ENCODE data around the gene APOL2.
A peak's percentile ranks its signal among the peaks of the same experiment; 100 is the strongest.
"Not testable (repeated sequence)": the region's sequence is repeated elsewhere in the genome, so short reads cannot be mapped to it uniquely, and the experiment has no call there.

Gene APOL2

DNA sequence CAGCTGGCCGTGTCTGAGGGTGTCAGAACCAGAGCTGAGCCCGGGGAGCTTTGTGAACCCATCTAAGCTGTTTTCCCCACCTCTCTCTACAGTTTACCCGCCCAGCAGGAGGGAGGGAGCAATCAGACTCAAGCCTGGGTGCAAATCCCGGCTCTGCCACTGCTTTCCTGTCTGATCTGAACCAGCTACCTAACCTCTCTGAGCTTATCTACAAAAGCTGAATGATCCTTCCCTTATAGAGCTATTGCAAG, 252 bp downstream of the APOL2 start:
- no peak for DNase-seq (ENCODE audit: low spot score)

DNA sequence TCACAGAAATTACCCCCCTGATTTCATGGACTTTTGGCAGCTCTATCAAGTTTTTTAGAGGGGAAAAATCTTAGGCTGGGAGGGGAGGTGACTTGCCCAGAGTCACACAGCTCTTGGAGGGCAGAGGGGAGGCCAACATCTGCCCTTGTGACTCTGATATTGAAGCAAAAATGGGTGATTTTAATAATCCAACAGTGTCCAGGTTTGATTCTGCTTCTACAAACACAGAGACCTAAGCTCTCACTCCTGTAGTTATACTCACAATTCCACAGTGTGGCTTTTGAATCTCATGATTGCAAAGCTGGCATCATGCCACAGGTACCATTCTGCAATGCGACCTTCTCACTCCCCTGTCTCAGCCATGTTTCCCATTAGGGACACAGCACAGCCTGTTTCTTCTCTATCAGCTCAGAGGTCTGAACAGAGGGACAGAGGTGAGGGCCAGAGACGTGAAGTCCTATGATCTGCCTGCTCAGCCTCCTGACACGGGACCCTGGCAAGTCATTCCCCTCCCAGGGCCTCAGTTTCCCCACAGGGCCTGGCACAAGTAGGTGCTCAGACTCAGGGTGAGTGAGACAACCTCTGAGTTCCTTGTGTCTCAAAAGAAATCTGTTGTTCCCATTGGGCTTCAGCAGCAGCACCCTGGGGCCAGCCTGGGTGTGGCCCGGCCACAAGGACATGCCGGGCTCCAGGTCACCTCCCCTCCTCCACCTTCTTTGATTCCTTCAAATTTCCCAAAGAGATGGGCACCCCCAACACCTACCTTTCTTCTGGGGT, 766 bp downstream of the APOL2 start:
- DNase-seq (ENCODE audit: low spot score), result peak; percentile 52

DNA sequence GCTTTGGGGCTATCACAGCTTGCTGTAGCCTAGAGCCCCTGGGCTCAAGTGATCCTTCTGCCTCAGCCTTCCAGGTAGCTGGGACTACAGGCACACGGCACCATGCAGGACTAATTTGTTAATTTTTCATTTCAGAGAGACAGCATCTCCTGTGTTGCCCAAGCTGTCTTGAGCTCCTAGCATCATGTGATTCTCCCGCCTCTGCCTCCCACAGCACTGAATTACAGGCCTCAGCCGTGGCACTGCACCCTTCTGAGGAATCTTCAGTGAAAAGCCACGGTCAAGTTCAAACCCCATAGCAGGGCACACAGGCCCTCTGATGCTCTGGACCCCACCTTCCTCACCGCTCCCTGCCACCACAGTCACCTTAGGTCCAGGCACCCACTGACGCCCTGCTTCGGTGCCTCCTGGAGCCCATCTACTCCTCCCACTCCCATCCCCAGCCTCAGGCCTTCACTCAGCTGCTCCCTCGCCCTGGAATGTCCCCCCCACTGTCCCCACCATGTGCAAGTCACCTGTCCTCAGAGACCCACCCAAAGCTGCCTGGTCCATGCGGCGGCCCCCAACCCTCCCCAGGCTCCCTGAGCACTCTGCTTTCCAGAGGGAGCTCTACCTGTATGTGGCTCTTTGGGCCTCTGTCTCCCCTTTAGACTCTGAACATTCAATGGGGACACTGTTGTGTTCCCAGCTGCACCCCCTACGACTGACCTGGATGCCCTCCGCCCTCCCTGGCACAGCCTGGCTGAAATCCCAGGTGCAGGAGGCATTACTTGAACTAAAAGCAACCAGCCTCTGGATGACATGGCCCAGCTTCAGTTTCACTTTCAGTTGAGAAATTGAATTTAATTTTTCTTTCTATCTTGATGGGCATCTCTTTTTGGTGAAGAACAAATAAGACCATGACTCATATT, 1.6 kb downstream of the APOL2 start:
- peak; percentile 51 for DNase-seq (ENCODE audit: low spot score)

DNA sequence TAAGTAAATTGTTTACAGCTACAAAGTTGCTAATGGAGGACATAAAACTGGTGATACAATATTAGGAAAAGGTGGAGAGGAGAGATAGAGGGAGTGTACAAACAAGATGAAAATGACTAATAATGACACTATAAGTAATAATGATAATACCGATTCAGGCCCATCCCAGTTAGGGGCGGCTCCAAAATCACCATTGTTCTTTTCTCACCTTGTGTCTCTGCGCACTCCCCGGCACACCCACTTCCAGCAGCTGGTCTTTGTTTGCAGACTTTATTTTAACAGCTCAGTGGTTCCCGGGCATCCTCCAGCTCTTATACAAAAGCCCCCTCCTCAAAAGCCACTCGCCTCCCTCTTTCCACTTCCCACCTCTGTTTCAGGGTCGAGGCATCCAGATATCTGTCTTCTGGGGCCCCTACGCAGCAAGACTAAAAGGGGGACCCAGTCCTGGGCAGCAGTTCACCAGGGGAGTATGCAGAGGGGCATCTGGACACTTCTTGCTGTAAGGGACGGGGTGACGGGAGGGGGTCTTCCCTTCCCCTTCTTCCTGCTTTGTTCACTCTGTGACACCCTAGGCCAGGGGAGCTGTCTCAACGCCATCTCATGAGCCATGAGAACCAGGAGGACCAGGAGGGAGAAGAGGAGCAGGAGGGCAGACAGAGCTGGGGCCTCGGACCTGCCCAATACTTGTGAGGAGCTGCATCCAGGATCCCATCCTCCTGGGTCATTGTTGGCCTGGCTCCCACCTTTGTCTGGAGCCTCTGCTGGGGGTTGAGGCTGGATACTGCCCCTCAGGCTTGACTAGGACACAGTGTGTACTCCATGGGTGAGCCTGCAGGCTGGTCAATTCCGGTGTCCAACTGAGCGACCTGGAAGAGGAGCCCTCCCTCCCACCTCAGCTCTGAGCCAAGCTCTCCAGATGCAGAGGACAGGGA, 2.7 kb downstream of the APOL2 start:
- DNase-seq (ENCODE audit: low spot score), result no peak

DNA sequence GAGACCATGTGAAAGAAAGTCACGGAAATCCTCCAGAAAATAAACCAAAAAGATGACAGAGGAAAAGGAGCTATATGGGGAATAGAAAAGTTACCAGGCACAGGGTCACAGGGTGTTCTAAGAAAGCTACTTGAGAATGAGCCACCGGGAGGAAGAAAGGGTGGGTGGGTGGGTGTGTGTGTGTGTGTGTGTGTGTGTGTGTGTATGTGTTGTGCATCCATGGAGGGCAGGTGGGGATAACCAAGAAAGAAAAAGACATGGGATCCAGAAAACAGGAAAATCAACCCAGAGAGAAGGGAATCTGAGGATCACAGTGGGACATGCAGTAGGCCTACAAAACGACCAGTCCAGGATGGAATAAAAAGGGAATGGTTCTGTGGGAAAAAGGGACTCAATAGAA, 3.7 kb downstream of the APOL2 start:
- no peak for DNase-seq (ENCODE audit: low spot score)

DNA sequence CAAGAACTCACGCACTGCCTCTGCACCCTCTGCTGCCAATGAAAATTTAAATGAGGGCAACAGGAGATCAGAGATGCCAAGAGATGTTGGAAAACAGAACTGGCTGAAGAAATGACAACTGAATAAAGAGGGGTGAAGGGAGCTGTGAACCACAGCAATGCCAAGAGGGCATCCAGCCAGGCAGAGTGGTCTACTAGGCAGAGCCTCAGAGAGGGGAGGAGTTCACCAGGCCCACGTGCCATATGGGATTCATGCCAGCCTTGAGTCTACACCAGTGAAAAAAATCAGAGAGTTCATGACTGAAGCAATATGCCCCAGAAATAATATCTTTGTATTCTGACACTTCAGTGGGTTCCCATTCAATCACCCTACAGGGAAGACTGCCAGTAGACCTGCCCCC, 4.4 kb downstream of the APOL2 start:
- no peak for DNase-seq (ENCODE audit: low spot score)

DNA sequence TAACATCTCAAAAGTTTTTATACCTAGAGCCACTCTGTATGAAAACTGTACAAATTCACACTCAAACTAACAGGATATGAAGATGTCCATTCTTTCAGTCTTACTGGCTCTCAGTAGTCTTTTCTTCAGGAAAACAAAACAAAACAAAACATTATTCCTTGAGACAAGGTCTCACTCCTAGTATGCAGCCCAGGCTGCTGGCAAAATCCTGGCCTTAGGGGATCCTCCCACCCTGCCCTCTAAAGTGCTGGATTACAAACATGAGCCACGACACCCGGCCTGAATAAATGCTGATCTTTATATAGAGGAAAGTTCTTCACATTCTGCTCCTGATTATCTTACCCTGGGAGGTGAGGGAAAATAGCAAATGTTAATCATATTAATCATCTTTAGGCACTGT, 5.1 kb downstream of the APOL2 start:
- no peak for DNase-seq (ENCODE audit: low spot score)

DNA sequence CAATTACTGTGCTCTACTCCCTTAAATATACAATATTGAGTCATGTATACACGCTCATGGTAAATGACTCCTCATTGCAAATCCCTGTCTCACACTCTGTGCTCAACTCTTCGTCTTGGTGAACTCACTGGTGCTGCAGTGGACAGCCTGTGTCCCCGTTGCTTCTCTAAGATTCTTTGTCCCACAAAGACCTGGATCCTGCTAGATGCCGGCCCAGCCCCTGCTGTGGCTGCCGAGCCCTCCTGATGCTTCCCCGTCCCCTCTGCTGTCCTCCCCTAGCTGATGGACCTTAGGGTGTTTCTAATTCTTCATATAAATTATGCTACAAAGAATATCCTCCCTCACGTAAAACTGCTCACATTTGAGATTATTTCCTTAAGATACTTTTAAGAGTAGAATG, 5.5 kb downstream of the APOL2 start:
- DNase-seq (ENCODE audit: low spot score), result no peak

DNA sequence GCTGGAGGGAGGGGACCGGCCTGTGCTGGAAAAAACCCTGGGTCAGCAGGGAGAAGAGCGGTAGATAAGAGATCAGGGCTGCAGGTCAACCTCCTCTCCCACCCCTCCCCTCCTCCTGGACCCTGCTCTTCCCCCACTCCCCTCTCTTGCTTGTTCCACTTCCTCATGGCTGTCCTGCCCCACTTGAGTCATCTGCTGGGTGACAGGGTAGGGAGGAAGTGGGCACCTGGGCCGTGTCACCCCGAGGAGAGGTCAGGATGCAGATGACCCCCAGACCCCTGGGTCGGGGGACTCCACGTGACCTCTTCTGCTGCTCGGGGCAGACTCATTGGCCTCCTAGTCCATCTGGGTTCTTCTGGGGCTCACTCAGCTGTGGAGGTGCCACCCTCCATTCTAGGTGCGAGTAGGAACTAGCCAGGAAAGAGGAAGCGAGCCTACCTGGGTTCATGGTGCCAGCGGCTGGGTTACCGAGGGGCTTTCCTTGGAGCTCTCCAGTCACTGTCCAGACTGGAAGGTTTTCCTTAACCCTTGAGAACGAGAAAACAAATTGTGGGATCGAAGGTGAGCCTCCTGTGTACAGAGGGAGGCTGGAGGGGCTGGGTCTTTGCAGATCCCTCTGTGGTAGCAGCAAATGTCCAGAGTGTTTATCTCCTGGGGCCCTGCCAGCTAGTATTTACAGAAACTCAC, 6.5 kb downstream of the APOL2 start:
- no peak for DNase-seq (ENCODE audit: low spot score)

DNA sequence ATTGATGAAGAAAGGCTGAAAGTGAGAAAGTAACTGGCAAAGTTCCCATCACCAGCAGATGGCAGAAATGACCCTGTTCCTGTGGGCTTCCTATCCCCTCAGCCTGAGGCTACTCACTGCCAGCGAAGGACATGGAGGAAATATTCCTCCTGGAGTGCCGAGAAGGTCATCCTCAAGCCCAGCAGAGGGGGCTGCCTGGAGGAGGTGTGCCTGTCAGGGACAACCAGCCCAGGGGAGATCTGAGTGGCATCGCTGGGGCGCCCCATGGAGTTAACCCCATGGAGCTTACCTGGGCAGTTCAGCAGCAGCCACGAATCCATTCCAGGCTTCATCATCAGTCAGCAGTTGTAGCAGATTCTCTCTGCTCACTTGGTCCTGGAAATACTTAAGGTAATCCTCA, 8.3 kb downstream of the APOL2 start:
- not testable (repeated sequence) for DNase-seq (ENCODE audit: low spot score)

DNA sequence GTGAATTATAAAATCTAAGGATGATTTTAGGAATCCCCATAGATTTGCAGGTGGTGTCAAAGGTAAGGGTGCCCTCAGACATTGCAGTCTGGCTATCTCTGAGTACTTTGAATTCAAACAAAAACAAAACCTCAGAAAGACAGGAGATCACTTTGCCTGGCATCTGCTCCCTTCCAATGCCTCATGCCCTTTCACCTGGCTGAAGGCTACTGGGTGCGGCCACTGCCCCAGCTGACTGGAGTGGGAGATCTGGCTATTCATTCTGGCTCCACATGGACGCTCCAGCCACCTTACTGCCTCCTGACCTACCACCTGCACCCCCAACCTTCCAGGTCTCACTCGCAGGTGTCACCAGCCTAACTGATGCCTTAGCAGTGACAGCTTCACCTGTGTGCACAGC, 9.7 kb downstream of the APOL2 start:
- DNase-seq (ENCODE audit: low spot score), result not testable (repeated sequence)

DNA sequence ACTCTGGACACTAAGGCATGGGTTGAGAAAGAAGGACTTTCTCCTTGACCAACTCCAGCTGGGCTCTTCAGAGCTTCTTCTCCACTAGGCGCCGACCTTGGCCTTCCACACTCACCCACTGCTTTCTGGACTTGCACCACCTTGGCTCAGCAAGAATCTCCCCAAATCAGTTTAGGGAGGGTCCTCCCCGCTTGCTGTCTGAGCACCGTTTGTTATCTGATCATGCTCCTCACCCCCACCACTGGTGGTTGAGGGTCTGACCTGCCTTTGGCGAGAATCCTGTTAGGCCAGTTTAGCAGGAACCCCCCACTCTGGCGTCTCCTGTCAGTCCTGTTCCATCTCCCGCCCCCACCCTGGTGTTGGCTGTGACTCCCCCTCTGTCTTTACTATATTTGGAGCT, 10.4 kb downstream of the APOL2 start:
- no peak for DNase-seq (ENCODE audit: low spot score)

DNA sequence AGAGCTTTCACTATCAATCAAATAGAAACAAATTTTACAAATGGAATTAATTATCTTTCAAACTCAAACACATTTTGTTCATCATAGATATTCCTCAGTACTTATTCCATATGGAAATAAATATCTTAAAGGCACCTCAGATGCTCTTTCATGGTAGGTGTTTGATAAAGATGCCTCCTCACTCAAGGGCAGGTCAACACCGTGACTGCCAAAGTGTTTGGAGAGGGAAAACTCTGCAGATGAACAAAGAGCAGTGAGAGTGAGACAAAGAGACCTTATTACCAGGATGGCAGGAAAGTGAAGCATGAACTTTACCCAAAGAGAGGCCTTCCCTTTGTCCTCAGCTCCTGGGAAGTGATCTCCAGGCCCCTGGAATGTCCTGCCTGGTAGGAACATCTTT, 11.0 kb downstream of the APOL2 start:
- DNase-seq (ENCODE audit: low spot score), result not testable (repeated sequence)

DNA sequence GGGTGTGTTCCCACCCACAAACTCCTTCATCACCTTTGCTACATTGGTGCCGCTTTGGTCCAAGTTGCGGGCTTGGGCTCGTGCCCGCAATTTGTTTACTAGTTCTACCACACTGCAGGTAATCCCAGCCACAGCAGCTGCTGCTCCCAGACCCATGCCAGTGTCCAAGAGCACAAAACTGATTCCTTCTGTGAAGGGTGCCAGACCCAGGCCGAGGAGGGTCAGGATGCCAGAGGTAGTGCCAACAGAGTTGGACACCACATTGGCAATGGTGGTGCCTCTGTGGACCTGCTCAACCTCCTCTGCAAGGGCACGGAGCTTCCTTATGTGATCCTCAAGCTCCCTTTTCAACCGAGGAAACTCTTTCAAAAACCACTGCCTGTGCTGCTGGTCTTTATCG, 11.5 kb downstream of the APOL2 start:
- no peak for DNase-seq (ENCODE audit: low spot score)

DNA sequence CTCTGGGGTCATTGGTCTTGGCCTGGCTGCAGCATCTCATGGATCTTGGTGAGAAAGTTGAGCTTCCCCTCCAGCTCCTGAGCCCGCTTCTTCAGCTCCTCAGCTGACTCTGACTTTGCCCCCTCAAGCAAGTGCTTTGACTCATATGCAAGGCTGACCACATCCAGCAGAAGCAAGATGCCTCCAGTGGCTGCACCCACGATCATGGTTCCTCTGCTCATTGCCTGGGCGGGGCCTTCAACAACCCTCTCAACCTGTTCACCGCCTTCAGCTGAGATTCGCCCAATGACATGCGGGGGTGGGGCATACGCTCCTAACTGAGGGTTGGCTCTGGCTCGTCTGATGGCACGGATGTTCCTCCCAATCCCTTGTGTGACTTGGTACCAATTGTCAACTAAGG, 11.9 kb downstream of the APOL2 start:
- no peak for DNase-seq (ENCODE audit: low spot score)

DNA sequence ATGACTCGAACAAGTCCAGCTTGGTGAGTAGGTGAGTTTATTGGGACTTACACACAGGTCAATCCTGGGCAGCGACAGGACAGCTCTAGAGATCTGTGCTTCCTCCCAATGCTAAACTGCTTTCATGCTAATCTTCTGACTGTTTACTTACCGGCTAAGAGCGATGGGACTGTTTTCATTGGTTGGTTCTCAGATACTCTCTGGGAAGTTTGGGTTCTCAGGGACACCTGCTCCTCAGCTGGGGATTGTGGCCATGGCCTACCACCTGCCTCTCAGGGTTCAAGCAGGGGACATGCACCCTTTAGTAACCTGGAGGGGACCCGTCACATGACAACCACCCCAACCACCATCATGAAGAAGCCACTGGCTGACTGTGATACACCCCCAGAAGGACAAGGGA, 13.1 kb downstream of the APOL2 start:
- no peak for DNase-seq (ENCODE audit: low spot score)

DNA sequence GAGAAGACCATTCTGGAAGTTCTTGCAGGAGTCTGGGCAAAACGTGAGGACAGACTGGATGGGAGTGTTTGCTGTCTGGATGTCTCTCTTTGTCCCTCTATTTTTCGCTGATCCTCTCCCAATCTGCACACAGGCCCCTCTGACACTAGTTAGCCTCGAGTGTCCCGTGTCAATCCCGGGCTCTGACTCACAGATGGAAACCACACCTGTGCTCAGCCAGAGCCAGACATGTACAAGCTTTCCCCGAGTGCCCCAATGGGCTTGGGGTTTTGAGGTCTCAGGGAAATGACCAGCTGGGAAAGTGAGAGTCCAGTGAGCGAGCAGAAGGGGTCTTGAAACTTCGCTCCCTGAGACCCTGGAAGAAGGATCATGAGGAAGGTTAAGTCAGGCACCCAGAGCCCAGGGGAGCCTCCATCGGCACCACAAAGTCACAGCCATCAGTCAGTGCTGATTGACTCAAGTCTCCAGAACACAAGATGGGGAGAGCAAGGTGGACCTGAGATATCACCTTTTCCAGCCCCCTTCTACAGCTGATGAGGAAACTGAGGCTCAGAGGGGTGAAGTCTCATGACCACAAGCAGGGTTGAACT, 13.9 kb downstream of the APOL2 start:
- no peak for DNase-seq (ENCODE audit: low spot score)

DNA sequence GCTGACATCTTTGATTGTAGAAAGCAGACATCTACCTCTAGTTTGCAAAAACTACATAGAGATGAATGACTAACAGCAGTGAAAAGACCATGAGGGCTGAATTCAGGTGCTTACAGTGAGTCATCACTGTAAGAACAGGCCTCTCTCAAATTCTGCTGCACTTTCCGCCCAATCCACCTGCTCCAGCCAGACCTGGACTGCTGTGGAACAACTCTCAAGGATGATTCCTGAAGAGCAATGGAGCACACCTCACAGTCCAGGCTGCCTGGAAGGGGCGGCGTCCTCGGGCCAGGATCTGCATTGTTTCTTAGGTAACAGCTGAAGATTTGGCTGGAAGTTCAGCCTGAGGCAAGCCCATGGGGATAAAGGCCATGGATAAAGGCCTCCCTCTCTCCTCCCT, 15.1 kb downstream of the APOL2 start:
- DNase-seq (ENCODE audit: low spot score), result no peak

DNA sequence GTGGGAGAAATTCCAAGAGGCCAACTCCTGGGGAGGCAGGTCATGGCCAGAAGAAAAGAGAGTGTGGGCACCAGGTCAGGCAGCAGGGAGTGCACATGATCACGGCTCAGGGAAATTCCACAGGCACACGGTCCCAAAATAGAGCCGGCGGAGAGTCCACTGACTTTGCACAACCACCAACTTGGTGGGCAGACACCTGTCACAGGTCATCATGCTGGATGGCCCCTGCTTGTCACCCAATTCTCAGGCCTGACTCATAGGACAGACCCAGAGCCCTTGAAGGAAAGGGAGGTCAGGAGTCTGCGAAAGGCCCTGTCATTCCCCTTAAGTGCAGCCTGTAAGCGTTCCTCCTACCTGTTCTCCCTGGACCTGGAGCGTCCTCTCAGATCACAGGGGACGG, 15.8 kb downstream of the APOL2 start:
- DNase-seq (ENCODE audit: low spot score), result no peak

DNA sequence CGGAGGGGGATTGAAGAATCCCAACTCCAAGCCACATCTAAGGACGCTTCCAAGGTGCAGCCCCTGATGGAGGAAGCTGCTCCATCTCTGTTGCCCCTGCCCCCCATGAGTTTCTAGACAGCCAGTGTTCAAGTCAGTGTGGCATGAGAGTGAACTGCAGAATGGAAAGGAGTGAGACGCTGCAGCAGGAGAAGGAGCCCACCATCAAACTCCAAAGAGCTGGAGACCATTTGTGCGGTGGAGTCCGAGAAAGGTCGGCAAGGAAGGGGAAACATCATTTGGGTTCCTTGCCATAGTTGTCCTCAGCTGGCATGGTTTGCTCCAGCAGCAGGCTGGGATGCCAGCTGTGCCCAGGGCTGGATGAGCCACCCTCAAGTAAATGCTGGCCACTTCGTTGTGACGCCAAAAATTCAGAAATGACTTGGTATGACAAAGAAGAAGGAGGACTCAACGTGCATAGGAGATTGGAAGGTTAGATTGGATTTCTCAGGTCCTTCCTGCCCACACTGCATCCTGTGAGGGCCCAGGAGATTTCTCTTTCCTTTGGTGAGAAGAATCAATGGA, 16.4 kb downstream of the APOL2 start:
- no peak for DNase-seq (ENCODE audit: low spot score)

Data from hematopoietic multipotent progenitor cell treated with erythropoietin and hydrocortisone succinate and interleukin-3 and kit ligand, for 15 days (in vitro differentiated cells).